CD14-positive monocyte (primary cell): ENCODE data around the gene LTO1. TPM values are rescaled to one million over a fixed set of nuclear protein-coding genes. Genes with fewer than 3 reads are reported as not detected.

ENCODE experiments used
- DNase-seq, 3 donors: peaks; one replicate each; pipeline ENCODE4 v3.0.0-alpha.2; 2011 to 2022
- H2AFZ ChIP-seq: 2 replicates; pipeline ENCODE4 v1.6.0; 2012; ENCODE audit warnings: mild to moderate bottlenecking, low read depth, low read length, inconsistent platforms; ENCODE audit not compliant: insufficient read depth, poor library complexity, severe bottlenecking
- H3K27ac ChIP-seq, 2 donors: 1 replicate in 1 of 2; 2 replicates in 1 of 2; pipeline ENCODE4 v1.5.1; 2012 to 2013; ENCODE audit warnings: low read length in 2 of 2, control low read depth in 1 of 2, inconsistent platforms in 1 of 2, low read depth in 1 of 2, mild to moderate bottlenecking in 1 of 2
- H3K27me3 ChIP-seq, 2 donors: one replicate each; pipeline versions ENCODE4 v1.6.0 to v1.6.1; 2011 to 2013; ENCODE audit warnings: low read length in 2 of 2; ENCODE audit not compliant: control insufficient read depth in 2 of 2, insufficient read depth in 2 of 2
- H3K36me3 ChIP-seq, 2 donors: replicated peaks in 1 of 2; 1 replicate in 1 of 2; 2 replicates in 1 of 2; pipeline versions ENCODE4 v1.5.1 to v1.6.1; 2012 to 2013; ENCODE audit warnings: low read length in 2 of 2, control low read depth in 1 of 2, inconsistent platforms in 1 of 2, mild to moderate bottlenecking in 1 of 2; ENCODE audit not compliant: insufficient read depth in 2 of 2, control insufficient read depth in 1 of 2
- H3K4me1 ChIP-seq, 2 donors: 1 replicate in 1 of 2; 2 replicates in 1 of 2; pipeline versions ENCODE4 v1.5.1 to v1.6.1; 2012 to 2013; ENCODE audit warnings: low read length in 2 of 2, control low read depth in 1 of 2, inconsistent platforms in 1 of 2, mild to moderate bottlenecking in 1 of 2, moderate library complexity in 1 of 2; ENCODE audit not compliant: insufficient read depth in 2 of 2, control insufficient read depth in 1 of 2
- H3K4me2 ChIP-seq: replicated peaks from 2 replicates; pipeline ENCODE3; 2012; ENCODE audit warnings: low read length, moderate library complexity, mild to moderate bottlenecking; ENCODE audit not compliant: poor library complexity, severe bottlenecking; ENCODE audit errors: extremely low read depth
- H3K4me3 ChIP-seq, 3 experiments: fragments of 200-600 bp in 1 of 3; sonication (generic) in 1 of 3; replicated peaks in 1 of 3; 1 replicate in 2 of 3; 2 replicates in 1 of 3; pipeline ENCODE4 v1.5.1; 2011 to 2013; ENCODE audit warnings: low read length in 3 of 3, mild to moderate bottlenecking in 3 of 3, control low read depth in 2 of 3, low read depth in 2 of 3, inconsistent platforms in 1 of 3, moderate library complexity in 1 of 3
- H3K79me2 ChIP-seq: 2 replicates; pipeline ENCODE4 v1.6.0; 2012; ENCODE audit warnings: mild to moderate bottlenecking, control low read depth, inconsistent platforms, low read length, moderate library complexity; ENCODE audit not compliant: insufficient read depth
- H3K9ac ChIP-seq: 2 replicates; pipeline ENCODE4 v1.6.0; 2017; ENCODE audit warnings: low read length, mild to moderate bottlenecking; ENCODE audit not compliant: insufficient read depth, poor library complexity, severe bottlenecking
- H3K9me3 ChIP-seq, 2 donors: replicated peaks in 1 of 2; 1 replicate in 1 of 2; 2 replicates in 1 of 2; pipeline versions ENCODE4 v1.5.1 to v1.6.1; 2012 to 2013; ENCODE audit warnings: low read length in 2 of 2, control low read depth in 1 of 2; ENCODE audit not compliant: control insufficient read depth in 1 of 2, insufficient read depth in 1 of 2
- H4K20me1 ChIP-seq: 2 replicates; pipeline ENCODE4 v1.6.0; 2012; ENCODE audit warnings: mild to moderate bottlenecking, low read length, control low read depth, moderate library complexity; ENCODE audit not compliant: insufficient read depth
- H3K27ac Mint-ChIP-seq, 7 donors: one replicate each; pipeline ENCODE4 v1.8.0; 2020; ENCODE audit warnings: mild to moderate bottlenecking in 7 of 7, mixed read lengths in 7 of 7, moderate library complexity in 6 of 7, inconsistent platforms in 2 of 7
- H3K27me3 Mint-ChIP-seq, 3 donors: one replicate each; pipeline ENCODE4 v1.8.0; 2021 to 2022; ENCODE audit warnings: low read depth in 3 of 3, mild to moderate bottlenecking in 3 of 3, mixed read lengths in 3 of 3, moderate library complexity in 3 of 3, inconsistent platforms in 1 of 3
- H3K36me3 Mint-ChIP-seq, 2 donors: one replicate each; pipeline ENCODE4 v1.8.0; 2020; ENCODE audit warnings: mixed read lengths in 2 of 2, inconsistent platforms in 1 of 2, mild to moderate bottlenecking in 1 of 2
- H3K4me1 Mint-ChIP-seq: one replicate; pipeline ENCODE4 v1.8.0; 2020; ENCODE audit warnings: mild to moderate bottlenecking, mixed read lengths
- H3K4me3 Mint-ChIP-seq, 2 donors: one replicate each; pipeline ENCODE4 v1.8.0; 2020; ENCODE audit warnings: mild to moderate bottlenecking in 2 of 2, mixed read lengths in 2 of 2, moderate library complexity in 1 of 2
- H3K9me3 Mint-ChIP-seq, 7 donors: one replicate each; pipeline ENCODE4 v1.8.0; 2020 to 2022; ENCODE audit warnings: mixed read lengths in 7 of 7, mild to moderate bottlenecking in 6 of 7, moderate library complexity in 6 of 7, inconsistent platforms in 2 of 7
- WGBS: methylation state at CpG from one replicate; pipeline ENCODE4 v1.1.5; 2013; ENCODE audit warnings: missing lambda C conversion rate; ENCODE audit not compliant: insufficient coverage; 5-methylcytosine and 5-hydroxymethylcytosine counted together
- intact Hi-C, 2 donors: fragments of 100-400 bp; cut with micrococcal nuclease; formaldehyde crosslinking; loops; one replicate each; pipeline versions ENCODE4 v1.15.0 to v1.15.1; 2023
- polyA plus RNA-seq, 3 donors: library from polyadenylated mRNA; depleted of rRNA in 1 of 3; unstranded in 2 of 3; stranded (reverse) in 1 of 3; fragments of 300-500 nt in 2 of 3; fragments of >200 nt in 1 of 3; fragmentation: Illumina TruSeq in 2 of 3; gene quantifications; 1 replicate in 2 of 3; 2 replicates in 1 of 3; pipeline ENCODE4 v1.2.3, GENCODE V29; 2012 to 2021
- TF ChIP-seq, protein P1 (sequence below): fragments of 200-600 bp; IDR thresholded peaks from one replicate; pipeline ENCODE4 v1.8.0; 2022; ENCODE audit warnings: antibody characterized with exemption, mild to moderate bottlenecking

The LTO1 gene
- polyA plus RNA-seq, 3 donors, result 3.9 to 27.1 (median 5.2) TPM

DNA sequence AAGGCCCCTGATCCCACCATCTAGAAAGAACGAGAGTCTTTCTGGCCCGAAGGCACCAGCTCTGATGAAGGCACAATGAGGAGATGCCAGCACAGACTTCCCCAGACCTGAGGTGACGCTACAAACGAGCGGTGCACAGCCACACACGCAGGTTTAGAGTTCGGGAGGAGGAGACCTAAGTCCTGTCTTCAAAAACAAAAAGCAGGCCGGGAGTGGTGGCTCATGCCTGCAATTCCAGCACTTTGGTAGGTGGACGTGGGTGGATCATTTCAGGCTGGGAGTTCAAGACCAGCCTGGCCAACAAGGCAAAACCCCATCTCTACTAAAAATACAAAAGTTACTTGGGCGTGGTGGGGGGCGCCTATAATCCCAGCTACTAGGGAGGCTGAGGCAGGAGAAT is 9.5 kb downstream of the LTO1 start:
- Histone ChIP-seq H3K4me3 (no peak overlapping the region), H3K4me1 (no peaks in the 10 kb centered on the region), H3K9ac (no peak overlapping the region), H3K36me3 (peaks cover 48 to 73% of the 10 kb centered on the region in 2 donors), H4K20me1 (peaks cover 38% of the 10 kb centered on the region), H3K27me3 (no peaks in the 10 kb centered on the region), H3K4me2 (no peak overlapping the region), H3K9me3 (no peaks in the 10 kb centered on the region), H2AFZ (no peak overlapping the region), H3K79me2 (no peaks in the 10 kb centered on the region), H3K27ac (no peak overlapping the region)
- no peak overlapping the region for H3K4me3 Mint-ChIP-seq
- TF ChIP-seq, protein P1, sequence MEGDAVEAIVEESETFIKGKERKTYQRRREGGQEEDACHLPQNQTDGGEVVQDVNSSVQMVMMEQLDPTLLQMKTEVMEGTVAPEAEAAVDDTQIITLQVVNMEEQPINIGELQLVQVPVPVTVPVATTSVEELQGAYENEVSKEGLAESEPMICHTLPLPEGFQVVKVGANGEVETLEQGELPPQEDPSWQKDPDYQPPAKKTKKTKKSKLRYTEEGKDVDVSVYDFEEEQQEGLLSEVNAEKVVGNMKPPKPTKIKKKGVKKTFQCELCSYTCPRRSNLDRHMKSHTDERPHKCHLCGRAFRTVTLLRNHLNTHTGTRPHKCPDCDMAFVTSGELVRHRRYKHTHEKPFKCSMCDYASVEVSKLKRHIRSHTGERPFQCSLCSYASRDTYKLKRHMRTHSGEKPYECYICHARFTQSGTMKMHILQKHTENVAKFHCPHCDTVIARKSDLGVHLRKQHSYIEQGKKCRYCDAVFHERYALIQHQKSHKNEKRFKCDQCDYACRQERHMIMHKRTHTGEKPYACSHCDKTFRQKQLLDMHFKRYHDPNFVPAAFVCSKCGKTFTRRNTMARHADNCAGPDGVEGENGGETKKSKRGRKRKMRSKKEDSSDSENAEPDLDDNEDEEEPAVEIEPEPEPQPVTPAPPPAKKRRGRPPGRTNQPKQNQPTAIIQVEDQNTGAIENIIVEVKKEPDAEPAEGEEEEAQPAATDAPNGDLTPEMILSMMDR, result no peak
- H3K9me3 Mint-ChIP-seq, result peaks cover 0 to 2% (median 0%) of the 10 kb centered on the region in 7 donors
- peaks cover 0 to 1% (median 0%) of the 10 kb centered on the region in 3 donors for H3K27me3 Mint-ChIP-seq
- peak overlapping the region in 2 of 7 donors; percentile 21 to 32 for H3K27ac Mint-ChIP-seq
- intact Hi-C loops, result no loop called here
- no peak for DNase-seq
- WGBS, result 100% methylated on average over 7 of the region's 11 CpGs
- H3K36me3 Mint-ChIP-seq, result peaks cover 63 to 77% of the 10 kb centered on the region in 2 donors
- peaks cover 12% of the 10 kb centered on the region for H3K4me1 Mint-ChIP-seq

GRCh38 chr11:69664901-69665300 is 10.3 kb downstream of the LTO1 start:
- TF ChIP-seq, protein P1, result no peak

More at GRCh38 chr11:69664901-69665300, 10.3 kb downstream of the LTO1 start:
- Histone ChIP-seq H2AFZ (no peak overlapping the region), H3K79me2 (no peaks in the 10 kb centered on the region), H3K36me3 (peaks cover 43 to 66% of the 10 kb centered on the region in 2 donors), H3K9ac (no peak overlapping the region), H3K27me3 (no peaks in the 10 kb centered on the region), H4K20me1 (peaks cover 31% of the 10 kb centered on the region), H3K9me3 (no peaks in the 10 kb centered on the region), H3K4me2 (no peak overlapping the region), H3K4me1 (no peaks in the 10 kb centered on the region), H3K4me3 (no peak overlapping the region), H3K27ac (no peak overlapping the region)
- H3K4me1 Mint-ChIP-seq, result peaks cover 8% of the 10 kb centered on the region
- 94% methylated on average over 8 of the region's 8 CpGs for WGBS
- peaks cover 61 to 69% of the 10 kb centered on the region in 2 donors for H3K36me3 Mint-ChIP-seq
- no peak for DNase-seq
- H3K27ac Mint-ChIP-seq, result no peak overlapping the region
- H3K9me3 Mint-ChIP-seq, result peaks cover 0 to 2% (median 0%) of the 10 kb centered on the region in 7 donors
- peaks cover 0 to 3% (median 2%) of the 10 kb centered on the region in 3 donors for H3K27me3 Mint-ChIP-seq
- no peak overlapping the region for H3K4me3 Mint-ChIP-seq
- intact Hi-C loops, result no loop called here
